NK-92 treated with Interleukin-12 subunit alpha and Interleukin-12 subunit beta, amount 100 ng/mL, for 24 hours (cell line): Measurements from ENCODE around the gene MTHFS.
A peak's percentile ranks its signal among the peaks of the same experiment; 100 is the strongest.
"Not testable (repeated sequence)": the region's sequence is repeated elsewhere in the genome, so short reads cannot be mapped to it uniquely, and the experiment has no call there.

Experiments used
- DNase-seq: peaks from one replicate; lab custom pipeline; 2025; lab: John Stamatoyannopoulos, UW

MTHFS gene

GRCh38 chr15:79896634-79897379 is at the start of gene MTHFS:
MTHFS (minus strand) TSS chr15:79897014; CDS start chr15:79896988, 26 bp downstream.
- DNase-seq, result peak; percentile 90

- no peak for DNase-seq
Observed at GRCh38 chr15:79944622-79945021, 47.8 kb upstream of the MTHFS start.

- no peak for DNase-seq
Observed at GRCh38 chr15:79943820-79944219, 47.0 kb upstream of the MTHFS start.

- DNase-seq, result no peak
Observed at GRCh38 chr15:79942741-79943481, 46.1 kb upstream of the MTHFS start.

GRCh38 chr15:79939399-79939798 is 42.6 kb upstream of the MTHFS start:
- no peak for DNase-seq

- DNase-seq, result no peak
Observed at GRCh38 chr15:79938143-79938542, 41.3 kb upstream of the MTHFS start.

GRCh38 chr15:79935556-79936201 is 38.9 kb upstream of the MTHFS start:
- not testable (repeated sequence) for DNase-seq

- DNase-seq, result no peak
Observed at GRCh38 chr15:79933231-79933630, 36.4 kb upstream of the MTHFS start.

- DNase-seq, result no peak
Observed at GRCh38 chr15:79932447-79932846, 35.6 kb upstream of the MTHFS start.

- DNase-seq, result no peak
Observed at GRCh38 chr15:79930516-79930915, 33.7 kb upstream of the MTHFS start.

- DNase-seq, result no peak
Observed at GRCh38 chr15:79929412-79929811, 32.6 kb upstream of the MTHFS start.

- DNase-seq, result not testable (repeated sequence)
Observed at GRCh38 chr15:79926116-79926515, 29.3 kb upstream of the MTHFS start.

GRCh38 chr15:79924379-79924778 is 27.6 kb upstream of the MTHFS start:
- no peak for DNase-seq

- peak; percentile 98 for DNase-seq
Observed at GRCh38 chr15:79923515-79924169, 26.8 kb upstream of the MTHFS start.

- peak; percentile 80 for DNase-seq
Observed at GRCh38 chr15:79923079-79923514, 26.3 kb upstream of the MTHFS start.

GRCh38 chr15:79922512-79923078 is 25.8 kb upstream of the MTHFS start:
- DNase-seq, result no peak

GRCh38 chr15:79919749-79920511 is 23.1 kb upstream of the MTHFS start:
- DNase-seq, result no peak

GRCh38 chr15:79919090-79919748 is 22.4 kb upstream of the MTHFS start:
- DNase-seq, result no peak

GRCh38 chr15:79918278-79918677 is 21.5 kb upstream of the MTHFS start:
- no peak for DNase-seq

- DNase-seq, result no peak
Observed at GRCh38 chr15:79916502-79917132, 19.8 kb upstream of the MTHFS start.
